SJCRH30 (cell line): ENCODE measurements around the gene DCUN1D4. TPM values are rescaled to one million over a fixed set of nuclear protein-coding genes. Genes with fewer than 3 reads are reported as not detected.

Experiments
- DNase-seq, 2 experiments: peaks; one replicate each; pipeline ENCODE4 v3.0.0-alpha.2; 2015 to 2020
- H3K27ac ChIP-seq: fragments of 250-450 bp; sonication (Bioruptor Pico); 2 replicates; pipeline ENCODE4 v1.5.1; 2020; ENCODE audit warnings: mild to moderate bottlenecking, moderate library complexity
- H3K27me3 ChIP-seq: fragments of 250-450 bp; sonication (Bioruptor Pico); 2 replicates; pipeline ENCODE4 v1.5.1; 2020; ENCODE audit warnings: mild to moderate bottlenecking, moderate library complexity
- H3K36me3 ChIP-seq: fragments of 250-450 bp; sonication (Bioruptor Pico); 2 replicates; pipeline ENCODE4 v1.5.1; 2020; ENCODE audit warnings: mild to moderate bottlenecking, moderate library complexity
- H3K4me1 ChIP-seq: fragments of 250-450 bp; sonication (Bioruptor Pico); 2 replicates; pipeline ENCODE4 v1.5.1; 2020; ENCODE audit warnings: mild to moderate bottlenecking, moderate library complexity
- H3K4me3 ChIP-seq: fragments of 250-450 bp; sonication (Bioruptor Pico); 2 replicates; pipeline ENCODE4 v1.5.1; 2020; ENCODE audit warnings: mild to moderate bottlenecking, moderate library complexity
- H3K9me3 ChIP-seq: fragments of 250-450 bp; sonication (Bioruptor Pico); replicated peaks from 2 replicates; pipeline ENCODE4 v1.5.1; 2020; ENCODE audit warnings: mild to moderate bottlenecking, moderate library complexity
- total RNA-seq: library from RNA; depleted of rRNA; stranded (reverse); fragments of >200 nt; shearing (Covaris generic); gene quantifications from 2 replicates; pipeline ENCODE4 v1.2.3, GENCODE V29; 2014; rRNA removed

DCUN1D4 gene
- total RNA-seq: 59.9 and 66.5 TPM in 2 replicates

DNA sequence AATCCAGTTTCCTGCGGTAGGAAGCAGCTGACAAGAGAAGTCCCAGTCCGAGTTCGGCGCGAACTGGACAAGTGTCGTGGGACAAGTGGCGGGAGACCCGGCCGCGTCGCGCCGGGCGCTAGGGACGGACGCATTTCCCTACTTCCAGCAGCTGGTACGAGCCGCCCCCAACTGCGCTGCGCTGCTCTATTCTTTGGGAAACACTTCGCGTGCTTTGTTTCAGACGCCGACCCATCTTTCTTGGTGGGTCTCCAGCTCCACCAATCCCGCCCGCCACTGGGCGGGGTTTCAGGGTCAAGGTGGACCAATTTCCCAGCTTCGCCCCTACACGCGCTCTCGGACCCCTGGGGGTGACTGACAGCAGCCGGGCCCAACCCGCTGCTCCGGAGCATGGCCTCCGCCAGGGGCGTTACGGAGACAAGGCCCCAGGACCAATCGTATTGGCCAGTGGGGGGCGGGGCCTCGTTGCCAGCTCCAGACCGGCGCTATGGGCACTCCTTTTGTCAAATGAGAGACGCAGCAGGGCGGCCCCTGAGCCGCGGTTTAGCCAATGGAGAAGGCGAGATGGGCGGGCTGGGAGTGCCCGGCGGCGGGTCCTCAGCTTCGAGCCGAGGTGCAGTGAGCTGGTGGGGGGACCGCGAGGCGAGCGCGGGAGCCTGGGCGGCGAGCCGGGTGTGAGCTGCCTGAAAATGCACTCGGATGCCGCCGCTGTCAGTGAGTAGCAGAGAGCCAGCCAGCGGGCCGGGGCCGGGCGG lies at the start of gene DCUN1D4:
DCUN1D4 (plus strand) TSS at position 600 of the 755 bp plus-strand sequence; CDS start at position 690, 90 bp downstream.
- peak; percentile 100 for DNase-seq
- peak within 1 kb of the TSS; percentile 63 for H3K27ac ChIP-seq
- peak within 1 kb of the TSS; percentile 86 for H3K4me3 ChIP-seq
- no peaks in the 10 kb centered on the region for H3K9me3 ChIP-seq
- H3K27me3 ChIP-seq: no peaks in the 10 kb centered on the region
- H3K36me3 ChIP-seq: peaks cover 8% of the 10 kb centered on the region
- H3K4me1 ChIP-seq: no peaks in the 10 kb centered on the region

DNA sequence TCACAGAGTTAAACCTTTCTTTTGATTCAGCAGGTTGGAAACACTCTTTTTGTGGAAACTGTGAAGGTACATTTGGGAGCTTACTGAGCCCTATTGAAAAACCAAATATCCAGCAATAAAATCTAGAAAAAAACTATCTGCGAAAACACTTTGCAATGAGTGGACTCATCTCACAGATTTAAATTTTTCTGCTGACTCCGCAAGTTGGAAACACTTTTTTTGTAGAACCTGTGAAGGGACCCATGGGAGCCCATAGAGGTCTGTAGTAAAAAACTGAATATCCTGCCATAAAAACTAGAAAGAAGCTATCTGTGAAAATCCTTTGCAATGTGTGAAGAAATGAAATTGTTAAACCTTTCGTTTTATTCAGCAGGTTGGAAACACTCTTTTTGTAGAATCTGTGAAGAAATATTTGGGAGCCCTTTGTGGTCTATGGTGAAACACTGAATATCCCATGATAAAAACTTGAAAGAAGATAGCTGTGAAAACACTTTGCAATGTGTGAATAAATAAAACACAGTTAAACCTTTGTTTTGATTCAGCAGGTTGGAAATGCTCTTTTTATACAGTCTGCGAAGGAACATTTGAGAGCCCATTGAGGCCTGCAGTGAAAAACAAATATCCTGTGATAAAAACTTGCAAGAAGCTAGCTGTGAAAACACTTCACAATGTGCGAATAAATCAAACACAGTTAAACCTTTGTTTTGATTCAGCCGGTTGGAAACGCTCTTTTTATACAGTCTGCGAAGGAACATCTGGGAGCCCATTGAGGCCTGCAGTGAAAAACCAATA lies 22.3 kb upstream of the DCUN1D4 start:
- no peak overlapping the region for H3K27ac ChIP-seq
- H3K9me3 ChIP-seq: peaks cover 5% of the 10 kb centered on the region; the same call in 1 of the 2 replicates
- DNase-seq: no peak
- no peaks in the 10 kb centered on the region for H3K4me1 ChIP-seq
- no peaks in the 10 kb centered on the region for H3K27me3 ChIP-seq
- H3K4me3 ChIP-seq: no peak overlapping the region
- no peaks in the 10 kb centered on the region for H3K36me3 ChIP-seq

DNA sequence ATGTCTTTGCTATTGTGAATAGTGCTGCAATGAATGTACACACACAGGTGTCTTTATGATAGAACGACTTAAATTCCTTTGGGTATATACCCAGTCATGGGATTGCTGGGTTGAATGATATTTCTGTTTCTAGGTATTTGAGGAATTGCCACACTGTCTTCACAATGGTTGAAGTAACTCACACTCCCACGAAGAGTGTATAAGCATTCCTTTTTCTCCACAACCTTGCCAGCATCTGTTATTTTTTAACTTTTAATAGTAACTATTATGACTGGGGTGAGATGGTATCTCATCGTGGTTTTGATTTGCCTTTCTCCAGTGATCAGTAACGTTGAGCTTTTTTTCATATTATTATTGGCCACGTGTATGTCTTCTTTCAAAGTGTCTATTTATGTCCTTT lies 17.6 kb upstream of the DCUN1D4 start:
- Histone ChIP-seq H3K9me3 (no peaks in the 10 kb centered on the region), H3K36me3 (no peaks in the 10 kb centered on the region), H3K27me3 (no peaks in the 10 kb centered on the region), H3K4me3 (no peak overlapping the region), H3K4me1 (no peaks in the 10 kb centered on the region), H3K27ac (no peak overlapping the region)
- no peak for DNase-seq

DNA sequence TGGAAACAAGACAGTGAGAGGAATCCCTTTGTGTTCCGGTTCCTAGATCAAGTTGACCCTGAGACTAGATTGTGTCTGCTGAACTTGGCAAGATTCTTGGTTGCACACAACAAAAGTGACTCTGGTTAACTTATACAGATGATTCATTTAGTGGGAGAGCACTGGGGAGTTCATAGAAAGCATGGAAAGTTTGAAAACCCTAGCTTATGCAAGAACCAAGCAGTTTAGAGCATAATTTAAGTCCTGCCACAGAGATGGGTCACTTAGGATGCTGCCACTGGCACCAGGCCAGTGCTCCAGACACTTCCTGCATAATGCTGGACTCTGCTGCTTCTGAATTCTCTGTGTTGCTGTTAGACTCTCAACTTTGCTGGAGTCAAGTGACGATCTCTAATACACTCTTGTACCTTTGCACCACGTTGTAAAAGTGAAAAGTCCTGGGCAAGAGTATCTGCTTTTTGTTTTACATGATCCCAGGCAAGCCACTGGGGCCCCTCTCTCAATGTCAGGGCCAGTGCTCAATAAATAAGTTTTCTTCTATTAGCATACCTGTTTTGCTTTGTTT lies 12.7 kb upstream of the DCUN1D4 start:
- H3K27me3 ChIP-seq: 0 out of 2 replicates have a peak, but pooled peaks cover 4% of the 10 kb centered on the region
- no peak overlapping the region for H3K4me3 ChIP-seq
- peaks cover under 1% of the 10 kb centered on the region for H3K4me1 ChIP-seq
- no peak overlapping the region for H3K27ac ChIP-seq
- DNase-seq: no peak
- no peaks in the 10 kb centered on the region for H3K9me3 ChIP-seq
- H3K36me3 ChIP-seq: no peaks in the 10 kb centered on the region

DNA sequence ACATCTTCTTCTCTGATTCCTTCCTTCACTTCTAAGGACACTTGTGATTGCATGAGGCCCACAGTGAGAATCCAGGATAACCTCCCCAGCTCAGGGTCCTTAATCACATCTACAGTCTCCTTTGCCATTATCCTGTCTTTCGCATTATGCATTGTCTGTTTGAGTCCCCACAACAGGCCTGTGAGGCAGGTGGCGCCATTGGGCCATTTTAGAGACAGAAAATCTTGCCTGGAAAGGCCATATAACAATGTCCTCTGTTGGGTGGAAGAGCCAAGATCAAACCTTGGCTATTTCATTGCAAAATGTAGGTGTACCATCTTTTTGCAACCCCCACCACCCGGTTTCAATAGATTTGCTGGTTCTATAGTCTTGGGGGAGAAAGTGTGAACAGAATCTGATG lies 11.8 kb upstream of the DCUN1D4 start:
- Histone ChIP-seq H3K36me3 (no peaks in the 10 kb centered on the region), H3K27ac (no peak overlapping the region), H3K4me1 (peaks cover 10% of the 10 kb centered on the region), H3K4me3 (no peak overlapping the region), H3K9me3 (no peaks in the 10 kb centered on the region), H3K27me3 (0 out of 2 replicates have a peak, but pooled peaks cover 4% of the 10 kb centered on the region)
- DNase-seq: peak; percentile 54 to 78

DNA sequence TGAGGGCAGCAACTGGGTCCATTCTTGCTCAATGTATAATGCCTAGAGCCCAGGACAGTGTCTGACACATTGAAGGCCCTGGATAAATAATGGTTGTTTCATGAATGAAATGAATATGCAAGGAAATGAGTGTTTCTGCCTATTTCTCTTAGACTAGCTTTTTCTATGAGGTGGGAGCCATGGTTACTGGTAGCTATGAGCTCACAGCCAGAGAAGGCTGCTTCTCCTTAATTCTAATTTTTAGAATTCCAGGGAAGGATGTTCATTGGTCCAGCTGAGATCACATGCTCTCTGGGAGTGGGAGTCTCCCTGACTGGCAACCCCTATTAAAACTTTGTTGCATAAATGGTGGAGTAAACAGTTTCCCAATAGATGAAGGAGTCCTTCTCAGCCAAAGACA lies 9.7 kb upstream of the DCUN1D4 start:
- H3K4me1 ChIP-seq: peaks cover 19% of the 10 kb centered on the region
- no peak overlapping the region for H3K27ac ChIP-seq
- H3K36me3 ChIP-seq: no peaks in the 10 kb centered on the region

DNA sequence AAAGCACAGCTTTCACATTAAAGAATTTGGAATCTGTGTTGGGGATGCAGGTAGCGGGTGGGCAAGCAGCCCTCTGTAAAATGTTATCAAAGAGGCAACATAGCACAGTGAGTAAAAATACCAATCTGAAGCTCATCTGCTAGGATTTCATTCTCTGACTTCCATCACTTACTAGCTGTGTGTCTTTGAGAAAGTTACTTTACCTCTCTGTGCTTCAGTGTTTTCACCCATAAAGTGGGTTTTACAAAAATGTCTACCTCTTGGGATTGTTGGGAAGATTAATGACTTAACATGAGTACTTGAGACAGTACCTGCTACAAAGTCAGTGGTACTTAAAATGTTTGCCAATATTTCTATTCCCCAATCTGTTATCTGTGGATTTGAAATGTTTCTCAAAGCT lies 7.9 kb upstream of the DCUN1D4 start:
- H3K27ac ChIP-seq: no peak overlapping the region; the same call in 1 of the 2 replicates
- no peaks in the 10 kb centered on the region for H3K36me3 ChIP-seq
- no peak for DNase-seq
- no peaks in the 10 kb centered on the region for H3K9me3 ChIP-seq
- H3K27me3 ChIP-seq: 0 out of 2 replicates have a peak, but pooled peaks cover 4% of the 10 kb centered on the region
- no peak overlapping the region for H3K4me3 ChIP-seq
- H3K4me1 ChIP-seq: peaks cover 19% of the 10 kb centered on the region

More for the DNA sequence above, 9.7 kb upstream of the DCUN1D4 start:
- Histone ChIP-seq H3K9me3 (no peaks in the 10 kb centered on the region), H3K27me3 (0 out of 2 replicates have a peak, but pooled peaks cover 4% of the 10 kb centered on the region), H3K4me3 (no peak overlapping the region)
- no peak for DNase-seq

DNA sequence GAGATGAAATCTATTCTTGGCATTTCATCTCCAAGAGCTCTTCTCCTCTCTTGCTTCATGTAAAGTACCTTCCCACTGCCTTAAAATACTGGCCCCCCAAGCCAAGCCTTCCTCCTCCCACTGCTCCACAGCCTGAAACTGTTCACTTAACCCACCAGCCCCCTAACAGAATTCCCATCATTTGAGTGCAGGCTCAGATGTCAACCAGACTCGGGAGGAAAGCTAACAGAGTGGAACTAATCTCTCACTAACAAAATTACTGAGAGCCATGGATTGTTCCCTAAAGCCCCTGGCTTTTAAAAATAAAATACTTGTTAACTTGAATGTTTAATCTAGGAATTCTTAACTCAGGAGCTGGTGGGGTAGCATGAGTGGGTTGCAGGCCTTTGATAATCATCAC lies 7.1 kb upstream of the DCUN1D4 start:
- H3K36me3 ChIP-seq: no peaks in the 10 kb centered on the region
- 0 out of 2 replicates have a peak, but pooled peaks cover 4% of the 10 kb centered on the region for H3K27me3 ChIP-seq
- no peak overlapping the region for H3K4me3 ChIP-seq
- H3K9me3 ChIP-seq: no peaks in the 10 kb centered on the region
- peak overlapping the region; percentile 46 for H3K27ac ChIP-seq
- peaks cover 19% of the 10 kb centered on the region for H3K4me1 ChIP-seq
- peak; percentile 50 to 77 for DNase-seq

DNA sequence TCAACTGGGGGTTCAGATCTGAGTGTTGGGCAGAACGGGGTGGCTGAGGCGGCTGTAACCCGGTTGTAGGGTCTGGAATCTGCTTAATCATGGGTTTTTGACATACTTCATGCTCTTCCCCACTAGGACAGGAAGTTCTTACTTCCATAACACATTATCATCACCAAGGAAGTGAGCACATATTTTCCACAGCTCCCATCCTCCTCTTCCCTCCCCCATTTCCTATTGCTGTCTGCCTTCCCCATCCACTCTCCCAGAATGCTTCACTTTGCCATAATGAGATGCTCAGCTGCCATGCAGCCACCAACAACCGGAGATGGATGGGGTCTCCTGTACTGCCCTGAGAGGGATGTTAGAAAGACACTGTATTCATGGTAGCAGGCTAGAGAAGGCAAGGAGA lies 6.4 kb upstream of the DCUN1D4 start:
- DNase-seq: peak; percentile 46 to 78
- peaks cover 19% of the 10 kb centered on the region for H3K4me1 ChIP-seq
- no peaks in the 10 kb centered on the region for H3K36me3 ChIP-seq
- H3K4me3 ChIP-seq: no peak overlapping the region
- H3K27me3 ChIP-seq: 0 out of 2 replicates have a peak, but pooled peaks cover 4% of the 10 kb centered on the region
- peak overlapping the region; percentile 46 for H3K27ac ChIP-seq
- no peaks in the 10 kb centered on the region for H3K9me3 ChIP-seq

DNA sequence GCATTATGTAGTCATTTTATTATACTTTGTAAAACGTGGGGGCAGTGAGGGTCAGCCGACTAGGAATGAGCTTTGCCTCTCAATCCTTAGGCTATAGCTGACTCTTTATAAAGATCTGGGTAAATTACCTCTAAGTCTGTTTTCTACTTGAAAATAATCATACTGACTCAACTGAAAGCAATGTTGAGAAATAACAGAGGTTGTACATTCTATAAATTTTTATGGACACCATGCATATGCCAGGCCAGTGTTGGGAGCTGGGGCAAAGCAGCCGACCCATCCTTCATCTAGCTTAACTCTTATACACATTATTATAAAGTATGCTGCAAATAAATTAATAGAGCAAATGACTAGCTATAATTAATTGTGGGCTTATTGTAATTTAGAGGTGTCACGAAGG lies 2.2 kb upstream of the DCUN1D4 start:
- no peaks in the 10 kb centered on the region for H3K27me3 ChIP-seq
- no peak overlapping the region for H3K27ac ChIP-seq
- H3K4me1 ChIP-seq: peaks cover 13% of the 10 kb centered on the region
- H3K4me3 ChIP-seq: no peak overlapping the region
- DNase-seq: no peak
- peaks cover 2% of the 10 kb centered on the region; the same call in 1 of the 2 replicates for H3K36me3 ChIP-seq
- H3K9me3 ChIP-seq: no peaks in the 10 kb centered on the region

DNA sequence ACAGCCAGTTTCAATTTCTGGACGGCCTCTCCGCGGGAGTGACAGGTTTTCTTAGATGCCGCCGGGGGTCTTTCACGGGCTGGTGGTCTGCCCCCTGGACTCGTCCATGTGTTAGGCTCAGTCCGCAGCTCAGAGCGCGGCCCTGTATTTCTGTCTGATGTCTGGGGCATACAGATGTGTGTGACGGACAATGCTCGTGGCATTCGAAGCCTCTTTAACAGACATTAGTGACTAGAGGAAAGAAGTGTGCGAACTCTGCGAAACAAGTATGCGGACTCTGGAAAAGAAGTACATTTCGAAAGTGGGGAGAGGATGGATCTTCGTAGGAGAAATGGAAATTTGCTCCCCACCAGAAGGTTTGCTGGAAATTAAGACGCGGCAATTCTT lies 793 bp upstream of the DCUN1D4 start:
- peak overlapping the region; percentile 86 for H3K4me3 ChIP-seq
- peak overlapping the region; percentile 63 for H3K27ac ChIP-seq
- no peaks in the 10 kb centered on the region for H3K27me3 ChIP-seq
- H3K9me3 ChIP-seq: no peaks in the 10 kb centered on the region
- DNase-seq: peak in 1 of 2 experiments; percentile 31
- peaks cover 8% of the 10 kb centered on the region for H3K36me3 ChIP-seq
- H3K4me1 ChIP-seq: no peaks in the 10 kb centered on the region; the same call in 1 of the 2 replicates

DNA sequence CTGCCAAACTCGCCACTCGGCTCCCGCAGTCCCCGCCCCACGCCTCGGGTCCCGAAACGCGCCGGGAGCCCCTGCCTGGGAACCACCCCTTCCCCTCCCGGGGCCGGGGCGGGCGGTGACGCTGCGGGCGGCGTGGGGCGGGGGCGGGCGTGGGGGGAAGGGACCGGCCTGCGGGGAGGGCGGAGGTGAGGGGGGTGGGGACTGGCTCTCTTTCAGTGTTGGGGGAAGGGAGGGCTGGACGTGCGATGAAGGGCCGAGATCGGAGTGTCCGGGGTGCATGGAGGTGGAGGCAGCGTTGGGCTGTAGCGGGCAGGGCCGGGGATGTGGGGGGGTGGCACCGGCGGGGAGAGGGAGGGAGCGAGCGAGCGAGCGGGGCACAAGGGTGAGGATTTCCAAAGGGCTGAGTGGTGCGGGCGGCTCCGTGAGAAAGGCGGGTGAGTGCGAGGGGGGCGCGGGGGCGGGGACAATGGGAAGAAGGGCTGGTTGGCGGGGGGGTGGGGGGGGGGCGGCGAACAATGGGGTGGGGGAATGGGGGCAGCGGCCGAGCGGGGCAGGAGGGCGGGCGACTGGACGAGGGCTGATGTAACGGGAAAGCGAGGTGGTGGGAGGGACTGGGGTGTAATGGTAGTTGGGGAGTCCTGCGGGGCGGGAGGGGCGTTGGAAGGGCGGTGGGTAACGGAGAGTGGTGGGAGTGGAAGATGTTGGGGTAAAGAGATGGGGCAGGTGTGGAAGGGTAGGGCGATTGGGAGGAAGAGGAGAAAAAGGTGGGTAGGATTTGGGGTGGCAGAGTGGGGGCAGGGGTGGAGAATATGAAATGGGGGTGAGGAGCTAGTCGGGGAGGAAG lies 578 bp downstream of the DCUN1D4 start:
- H3K9me3 ChIP-seq: no peaks in the 10 kb centered on the region
- H3K27ac ChIP-seq: peak overlapping the region; percentile 62
- no peaks in the 10 kb centered on the region for H3K4me1 ChIP-seq
- no peaks in the 10 kb centered on the region for H3K27me3 ChIP-seq
- DNase-seq: peak; percentile 62 to 68
- peak overlapping the region; percentile 86 for H3K4me3 ChIP-seq
- peaks cover 10% of the 10 kb centered on the region for H3K36me3 ChIP-seq

DNA sequence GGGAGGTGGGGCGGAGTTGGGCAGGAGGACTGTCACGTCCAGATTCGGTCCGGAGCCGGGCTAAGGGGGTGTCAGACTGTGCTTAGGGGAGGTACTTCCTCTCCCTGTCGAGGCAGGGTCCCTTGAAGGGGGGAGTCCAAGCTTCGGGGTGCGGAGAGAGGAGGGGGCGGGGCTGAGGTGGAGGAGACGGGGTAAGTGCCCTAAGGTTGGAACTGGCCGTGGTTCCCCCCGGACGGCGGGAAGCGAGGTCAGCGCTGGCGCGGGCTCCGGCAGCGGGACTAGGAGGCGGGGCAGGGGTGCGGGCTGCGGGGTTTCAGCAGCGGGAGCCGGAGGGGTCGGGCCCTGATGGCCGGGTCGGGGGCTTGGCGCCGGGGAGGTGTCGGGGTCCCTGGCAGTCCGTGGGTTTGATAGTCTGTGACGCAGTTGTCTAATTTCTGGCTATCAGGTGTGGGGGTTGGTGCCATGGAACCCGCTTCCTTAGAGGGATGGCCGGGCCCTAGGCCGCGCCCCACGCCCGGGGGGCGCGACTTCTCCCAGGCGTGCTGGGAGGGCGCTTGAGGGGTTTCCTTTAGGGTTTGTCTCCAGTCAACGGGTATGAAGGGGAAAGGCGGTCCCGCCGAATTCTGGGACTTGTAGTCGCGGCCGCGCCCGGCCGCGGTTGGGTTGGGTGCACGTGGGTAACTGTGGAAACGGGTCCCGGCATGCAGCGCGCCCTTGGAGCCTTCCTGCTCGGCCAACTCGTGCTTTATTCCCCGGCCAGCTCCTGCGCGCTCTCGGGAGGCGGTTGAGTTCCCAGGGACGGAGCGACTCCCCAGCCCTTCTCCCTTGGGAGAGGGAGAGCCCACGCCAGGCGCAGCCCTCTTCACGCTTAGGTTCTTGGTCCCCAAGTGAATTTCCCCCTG lies 1.5 kb downstream of the DCUN1D4 start:
- Histone ChIP-seq H3K36me3 (peaks cover 17% of the 10 kb centered on the region), H3K4me3 (peak overlapping the region; percentile 86), H3K4me1 (no peaks in the 10 kb centered on the region), H3K27ac (peak overlapping the region; percentile 39), H3K27me3 (no peaks in the 10 kb centered on the region), H3K9me3 (no peaks in the 10 kb centered on the region)
- DNase-seq: peak; percentile 97
